ENCODE results near the gene CHN2. TPM values are rescaled to one million over a fixed set of nuclear protein-coding genes. Genes with fewer than 3 reads are reported as not detected.

CHN2 gene
- total RNA-seq, 4 donors from 2014 or later, result 7.6 to 15.3 (median 10.0) TPM

DNA sequence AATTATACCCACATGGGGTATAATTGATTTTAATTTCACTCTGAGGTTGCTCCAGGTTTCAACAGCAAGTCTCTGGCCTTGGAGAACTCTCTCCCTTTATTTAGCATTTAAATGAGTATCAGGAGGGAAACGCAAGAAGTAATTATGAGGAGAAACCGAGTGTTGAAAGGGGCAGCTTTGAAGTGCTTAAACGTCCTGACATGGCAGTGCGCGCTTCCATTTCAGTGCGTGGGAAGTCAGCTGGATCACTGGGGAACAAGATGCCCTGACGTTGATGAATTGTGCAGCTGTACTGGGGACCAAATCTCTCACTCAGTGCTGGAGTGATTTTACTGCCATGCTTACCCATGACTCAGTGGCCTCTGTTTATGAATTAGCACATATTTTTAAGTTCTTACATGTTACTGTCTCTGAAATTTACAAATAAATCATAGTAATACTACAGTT is 263.0 kb downstream of the CHN2 start:
- ATAC-seq, result no peak
- 50 to 78% methylated on average over 6 to 7 of the region's 7 CpGs for WGBS, 2 donors (ENCODE audit: low coverage in 1 of 2)

DNA sequence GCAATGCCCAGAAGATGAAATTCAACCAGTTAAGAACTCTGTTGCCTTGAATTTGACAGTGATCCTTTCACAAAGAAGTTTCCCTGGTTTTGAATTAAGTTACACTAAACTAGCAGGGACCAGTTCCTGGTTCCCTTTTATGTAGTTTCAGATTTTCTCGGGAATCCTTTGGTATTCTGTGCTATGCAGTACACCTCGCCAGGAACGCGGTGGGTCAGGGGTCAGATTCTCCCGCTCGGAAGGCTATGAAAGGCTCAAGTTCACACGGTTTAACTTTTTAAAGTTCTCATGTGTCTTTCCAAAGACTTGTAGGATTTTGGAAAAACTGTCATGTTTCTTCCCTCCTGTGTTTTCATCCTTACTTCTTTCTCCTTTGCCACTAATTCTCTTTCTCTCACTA is 264.4 kb downstream of the CHN2 start:
- no peaks in the 10 kb centered on the region for H3K36me3 ChIP-seq
- no peaks in the 10 kb centered on the region for H3K9me3 ChIP-seq
- no peaks in the 10 kb centered on the region for H3K27me3 ChIP-seq
- H3K4me1 ChIP-seq, result no peaks in the 10 kb centered on the region
- H3K4me3 ChIP-seq, result no peak overlapping the region
- no peak for TF ChIP-seq EP300 (IDR thresholded peaks at IDR 0.05)
- TF ChIP-seq POLR2A (IDR thresholded peaks at IDR 0.05), result no peak
- TF ChIP-seq, protein P1, sequence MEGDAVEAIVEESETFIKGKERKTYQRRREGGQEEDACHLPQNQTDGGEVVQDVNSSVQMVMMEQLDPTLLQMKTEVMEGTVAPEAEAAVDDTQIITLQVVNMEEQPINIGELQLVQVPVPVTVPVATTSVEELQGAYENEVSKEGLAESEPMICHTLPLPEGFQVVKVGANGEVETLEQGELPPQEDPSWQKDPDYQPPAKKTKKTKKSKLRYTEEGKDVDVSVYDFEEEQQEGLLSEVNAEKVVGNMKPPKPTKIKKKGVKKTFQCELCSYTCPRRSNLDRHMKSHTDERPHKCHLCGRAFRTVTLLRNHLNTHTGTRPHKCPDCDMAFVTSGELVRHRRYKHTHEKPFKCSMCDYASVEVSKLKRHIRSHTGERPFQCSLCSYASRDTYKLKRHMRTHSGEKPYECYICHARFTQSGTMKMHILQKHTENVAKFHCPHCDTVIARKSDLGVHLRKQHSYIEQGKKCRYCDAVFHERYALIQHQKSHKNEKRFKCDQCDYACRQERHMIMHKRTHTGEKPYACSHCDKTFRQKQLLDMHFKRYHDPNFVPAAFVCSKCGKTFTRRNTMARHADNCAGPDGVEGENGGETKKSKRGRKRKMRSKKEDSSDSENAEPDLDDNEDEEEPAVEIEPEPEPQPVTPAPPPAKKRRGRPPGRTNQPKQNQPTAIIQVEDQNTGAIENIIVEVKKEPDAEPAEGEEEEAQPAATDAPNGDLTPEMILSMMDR (IDR thresholded peaks at IDR 0.05), result no peak
- TF ChIP-seq POLR2AphosphoS5 (IDR thresholded peaks at IDR 0.05), result no peak
- no peak overlapping the region for H3K27ac ChIP-seq
- WGBS, 2 donors (ENCODE audit: low coverage in 1 of 2), result 40 to 86% methylated on average over 1 to 6 of the region's 7 CpGs
- no peak for ATAC-seq

More for the DNA sequence above, 263.0 kb downstream of the CHN2 start:
- Histone ChIP-seq H3K4me1 (no peaks in the 10 kb centered on the region), H3K27me3 (no peaks in the 10 kb centered on the region), H3K27ac (no peak overlapping the region), H3K9me3 (no peaks in the 10 kb centered on the region), H3K4me3 (no peak overlapping the region), H3K36me3 (no peaks in the 10 kb centered on the region)
- TF ChIP-seq POLR2A (IDR thresholded peaks at IDR 0.05), result no peak
- TF ChIP-seq, protein P1 (IDR thresholded peaks at IDR 0.05), result no peak
- no peak for TF ChIP-seq POLR2AphosphoS5 (IDR thresholded peaks at IDR 0.05)
- TF ChIP-seq EP300 (IDR thresholded peaks at IDR 0.05), result no peak

DNA sequence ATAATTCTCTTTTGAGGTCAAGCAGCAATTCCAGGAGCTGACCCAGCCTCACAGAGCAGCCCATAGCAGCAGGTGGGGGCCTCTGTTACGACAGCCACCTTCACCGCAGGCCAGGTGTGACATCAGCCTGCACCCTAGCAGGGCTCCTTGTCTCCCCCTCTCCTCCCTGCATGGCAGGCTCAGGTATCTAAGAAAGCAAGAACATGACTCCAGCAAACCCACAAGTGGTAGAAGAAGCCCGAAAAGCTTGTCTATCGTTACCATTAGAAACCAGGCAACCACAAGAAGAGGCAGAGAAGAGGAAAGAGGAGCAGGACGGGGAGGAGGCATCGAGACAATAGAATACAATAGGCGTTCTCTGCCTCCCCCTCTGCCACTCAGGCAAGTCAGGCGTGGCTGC is 265.0 kb downstream of the CHN2 start:
- no peak for ATAC-seq
- no peak overlapping the region for H3K4me3 ChIP-seq
- no peaks in the 10 kb centered on the region for H3K27me3 ChIP-seq
- TF ChIP-seq POLR2A (IDR thresholded peaks at IDR 0.05), result no peak
- no peaks in the 10 kb centered on the region for H3K4me1 ChIP-seq
- no peaks in the 10 kb centered on the region for H3K9me3 ChIP-seq
- 93% methylated on average over 2 of the region's 8 CpGs; no CpG with 5 or more reads in 1 of the 2 donors for WGBS, 2 donors (ENCODE audit: low coverage in 1 of 2)
- H3K27ac ChIP-seq, result no peak overlapping the region
- H3K36me3 ChIP-seq, result no peaks in the 10 kb centered on the region

DNA sequence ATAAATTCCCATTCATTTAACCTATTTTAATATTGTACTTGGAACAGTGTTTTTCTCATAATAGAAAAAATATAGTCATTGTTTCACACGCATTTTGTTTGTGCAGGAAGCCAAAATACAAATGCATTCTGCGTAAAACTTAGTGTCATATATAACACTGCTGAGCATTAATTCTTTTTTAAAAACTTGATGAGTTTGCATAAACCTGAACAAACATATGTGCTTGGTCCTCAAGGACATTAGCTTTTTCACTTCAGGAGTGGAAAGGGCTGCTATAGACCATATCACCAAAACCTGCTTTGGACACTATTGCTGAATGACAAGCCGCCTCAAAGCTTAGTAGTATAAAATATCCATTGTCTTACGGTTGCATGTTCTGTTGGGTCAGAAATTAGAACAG is 267.4 kb downstream of the CHN2 start:
- Histone ChIP-seq H3K27me3 (no peaks in the 10 kb centered on the region), H3K4me1 (no peaks in the 10 kb centered on the region), H3K27ac (no peak overlapping the region), H3K4me3 (no peak overlapping the region), H3K36me3 (no peaks in the 10 kb centered on the region), H3K9me3 (no peaks in the 10 kb centered on the region)
- 95 to 100% methylated on average over 4 of the region's 4 CpGs for WGBS, 2 donors (ENCODE audit: low coverage in 1 of 2)
- TF ChIP-seq, protein P1 (IDR thresholded peaks at IDR 0.05), result no peak
- TF ChIP-seq POLR2A (IDR thresholded peaks at IDR 0.05) (no peak), EP300 (IDR thresholded peaks at IDR 0.05) (no peak), POLR2AphosphoS5 (IDR thresholded peaks at IDR 0.05) (no peak)
- no peak for ATAC-seq

DNA sequence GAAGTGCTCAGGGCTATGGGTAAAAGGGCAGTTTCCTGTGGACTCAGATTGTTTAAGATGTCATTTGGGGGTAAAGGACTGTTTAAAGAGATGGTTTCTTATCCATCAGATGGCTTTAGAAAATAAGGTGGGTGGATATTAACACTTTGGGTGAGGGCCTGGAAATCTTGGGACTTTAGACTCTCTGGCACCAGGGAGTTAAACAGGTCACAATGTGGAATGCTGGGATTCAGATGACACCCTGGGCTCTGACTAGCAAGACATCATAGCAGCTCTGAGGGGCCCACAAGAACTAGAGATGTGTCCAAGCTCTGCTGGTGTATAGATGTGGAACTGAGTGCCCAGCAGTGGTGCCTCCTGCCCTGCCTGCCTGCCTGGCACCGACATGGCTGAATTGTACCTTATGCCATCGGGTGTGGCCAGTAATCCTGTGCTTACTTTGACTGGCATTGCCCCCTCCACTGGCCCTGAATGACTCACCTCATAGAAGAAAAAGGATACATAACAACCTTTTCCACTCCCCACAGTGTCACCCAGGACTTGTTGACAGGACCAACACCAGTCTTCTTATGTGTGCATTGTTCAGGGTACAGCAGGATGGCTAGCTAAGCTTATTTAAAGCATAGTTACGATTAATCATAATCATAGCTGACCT is 269.1 kb downstream of the CHN2 start:
- TF ChIP-seq EP300 (IDR thresholded peaks at IDR 0.05) (no peak), POLR2A (IDR thresholded peaks at IDR 0.05) (no peak), POLR2AphosphoS5 (IDR thresholded peaks at IDR 0.05) (no peak)
- TF ChIP-seq, protein P1 (IDR thresholded peaks at IDR 0.05), result no peak
- Histone ChIP-seq H3K9me3 (no peaks in the 10 kb centered on the region), H3K27ac (no peak overlapping the region), H3K4me3 (no peak overlapping the region), H3K27me3 (no peaks in the 10 kb centered on the region), H3K4me1 (no peaks in the 10 kb centered on the region), H3K36me3 (no peaks in the 10 kb centered on the region)
- no peak for ATAC-seq
- 56 to 100% methylated on average over 1 of the region's 3 CpGs for WGBS, 2 donors (ENCODE audit: low coverage in 1 of 2)
